Measurements from ENCODE around the gene AP1S2.

The AP1S2 gene

DNA sequence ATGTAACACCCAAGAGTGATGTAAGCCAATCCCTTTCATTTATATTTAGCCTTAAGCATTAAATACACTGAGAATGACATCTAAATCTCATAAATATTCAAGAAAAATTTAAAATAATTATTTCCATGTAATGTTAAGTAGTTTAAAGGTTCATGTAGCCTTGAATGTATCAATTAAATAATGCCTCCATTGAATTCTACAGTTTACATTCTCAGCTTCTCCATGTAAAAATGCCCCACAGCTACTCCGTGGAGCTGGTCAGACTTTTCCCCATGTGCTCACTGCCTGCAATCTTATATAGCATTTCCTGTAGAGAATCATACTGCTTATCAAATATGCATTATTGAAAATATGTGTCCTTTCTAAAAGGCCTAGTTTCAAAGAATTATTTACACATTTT, 25.4 kb downstream of the AP1S2 start:
- DNase-seq (ENCODE audit: low spot score), result no peak
- in situ Hi-C loops (cut with MboI; ENCODE audit: low sequenced_read_pairs, unreplicated experiment), result no loop called here
- no peak for TF ChIP-seq CTCF (IDR thresholded peaks at IDR 0.05; ENCODE audit: borderline replicate concordance, control extremely low read depth, extremely low read depth, insufficient read depth, missing control alignments)

- no peak for DNase-seq (ENCODE audit: low spot score)
- in situ Hi-C loops (cut with MboI; ENCODE audit: low sequenced_read_pairs, unreplicated experiment), result no loop called here
- TF ChIP-seq CTCF (IDR thresholded peaks at IDR 0.05; ENCODE audit: borderline replicate concordance, control extremely low read depth, extremely low read depth, insufficient read depth, missing control alignments), result no peak
Measured at GRCh38 chrX:15825936-15826335, 28.7 kb downstream of the AP1S2 start.

DNA sequence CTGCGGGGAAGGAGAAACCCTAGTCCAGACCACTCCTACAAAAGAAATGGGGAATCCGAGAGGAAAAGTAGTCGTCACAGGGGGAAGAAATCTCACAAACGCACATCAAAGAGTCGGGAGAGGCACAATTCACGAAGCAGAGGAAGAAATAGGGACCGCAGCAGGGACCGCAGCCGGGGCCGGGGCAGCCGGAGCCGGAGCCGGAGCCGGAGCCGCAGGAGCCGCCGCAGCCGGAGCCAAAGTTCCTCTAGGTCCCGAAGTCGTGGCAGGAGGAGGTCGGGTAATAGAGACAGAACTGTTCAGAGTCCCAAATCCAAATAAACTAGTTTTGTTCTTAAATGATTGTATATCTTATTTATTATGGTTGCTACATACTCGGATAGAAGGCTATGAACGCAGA, 31.7 kb downstream of the AP1S2 start:
- DNase-seq (ENCODE audit: low spot score), result no peak
- TF ChIP-seq CTCF (IDR thresholded peaks at IDR 0.05; ENCODE audit: borderline replicate concordance, control extremely low read depth, extremely low read depth, insufficient read depth, missing control alignments), result no peak
- in situ Hi-C loops (cut with MboI; ENCODE audit: low sequenced_read_pairs, unreplicated experiment), result no loop called here

DNA sequence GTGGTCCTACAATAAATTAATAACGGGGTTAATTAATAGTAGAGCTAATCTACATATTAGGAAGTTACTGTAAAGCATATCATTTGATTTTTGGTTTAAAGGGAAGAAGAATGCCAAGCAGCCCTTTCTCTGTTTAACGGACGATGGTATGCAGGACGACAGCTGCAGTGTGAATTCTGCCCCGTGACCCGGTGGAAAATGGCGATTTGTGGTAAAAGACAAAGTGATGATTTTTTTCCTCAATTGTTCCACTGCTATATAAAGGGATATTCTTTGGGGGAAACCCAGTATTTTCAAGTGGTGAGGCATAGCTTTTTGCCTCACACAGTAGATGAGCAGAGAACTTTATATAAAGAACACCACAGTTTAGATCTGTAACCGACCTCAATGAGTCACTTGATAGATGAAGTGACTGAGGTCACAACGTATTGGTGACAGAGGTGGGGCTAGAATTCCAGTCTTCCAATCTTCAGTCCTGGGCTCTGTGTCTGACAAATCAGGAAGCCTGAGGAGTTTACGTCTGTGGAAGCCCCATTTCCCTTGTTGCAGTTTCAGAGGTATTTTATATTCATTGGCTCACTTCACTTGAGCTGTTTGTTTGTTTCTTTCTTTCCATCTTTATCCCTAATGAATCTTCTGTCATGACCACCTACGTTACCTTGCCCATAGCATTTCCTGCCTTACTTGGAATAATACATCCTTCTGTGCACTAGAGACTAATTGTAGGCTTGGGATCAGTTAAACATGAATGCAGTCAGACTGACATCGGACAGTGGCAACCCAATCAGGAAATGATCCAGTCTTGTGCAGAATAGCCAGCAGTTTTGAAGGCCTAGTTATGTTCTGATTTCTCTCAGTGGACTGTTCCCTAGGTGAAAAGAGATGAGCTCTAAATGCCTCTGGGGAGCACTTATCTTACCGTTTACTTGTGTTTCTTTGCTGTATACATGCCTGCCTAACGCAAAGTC, 34.2 kb downstream of the AP1S2 start:
- no peak for TF ChIP-seq CTCF (IDR thresholded peaks at IDR 0.05; ENCODE audit: borderline replicate concordance, control extremely low read depth, extremely low read depth, insufficient read depth, missing control alignments)
- no peak for DNase-seq (ENCODE audit: low spot score)
- in situ Hi-C loops (cut with MboI; ENCODE audit: low sequenced_read_pairs, unreplicated experiment), result no loop called here

GRCh38 chrX:15816886-15817285, 37.7 kb downstream of the AP1S2 start:
- in situ Hi-C loops (cut with MboI; ENCODE audit: low sequenced_read_pairs, unreplicated experiment), result no loop called here
- no peak for TF ChIP-seq CTCF (IDR thresholded peaks at IDR 0.05; ENCODE audit: borderline replicate concordance, control extremely low read depth, extremely low read depth, insufficient read depth, missing control alignments)
- DNase-seq (ENCODE audit: low spot score), result no peak

DNA sequence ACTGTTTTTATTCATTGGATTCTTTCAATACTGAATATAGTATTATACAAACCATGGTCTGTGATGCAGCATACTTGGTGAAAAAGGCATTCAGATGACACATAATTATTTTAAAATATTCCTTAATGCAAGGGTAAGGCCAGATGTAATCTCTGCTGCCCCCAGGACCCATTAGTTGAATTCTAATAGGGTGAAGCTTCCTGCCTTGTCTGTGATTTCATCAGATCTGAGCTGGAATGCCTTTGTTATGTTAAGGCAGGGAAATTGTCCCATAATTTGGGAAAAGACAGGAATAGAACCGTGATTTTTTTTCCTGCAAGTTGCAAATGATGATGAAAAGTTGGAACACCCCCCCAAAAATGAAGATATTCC, 38.2 kb downstream of the AP1S2 start:
- TF ChIP-seq CTCF (IDR thresholded peaks at IDR 0.05; ENCODE audit: borderline replicate concordance, control extremely low read depth, extremely low read depth, insufficient read depth, missing control alignments), result no peak
- no peak for DNase-seq (ENCODE audit: low spot score)
- in situ Hi-C loops (cut with MboI; ENCODE audit: low sequenced_read_pairs, unreplicated experiment), result no loop called here
